GM12891 (cell line): Measurements from ENCODE around the gene PARD3.

Experiments
- DNase-seq: peaks from one replicate; pipeline ENCODE4 v3.0.0; 2011; ENCODE audit warnings: low spot score; ENCODE audit not compliant: insufficient read length
- FAIRE-seq: peaks from 2 replicates; lab custom pipeline; 2011; peaks lifted over from hg19 to GRCh38; lab: Jason Lieb, UNC
- PAX5 ChIP-seq: IDR thresholded peaks from 2 replicates; pipeline ENCODE4 v1.6.1; 2011; ENCODE audit warnings: low read length, moderate library complexity, mild to moderate bottlenecking; ENCODE audit not compliant: insufficient read depth, severe bottlenecking
- POLR2A ChIP-seq: IDR thresholded peaks from 2 replicates; pipeline ENCODE4 v1.6.1; 2011; ENCODE audit warnings: low read depth, low read length, control low read depth
- POLR2AphosphoS5 ChIP-seq: IDR thresholded peaks from 2 replicates; pipeline ENCODE4 v1.6.1; 2011; ENCODE audit warnings: low read depth, low read length, control low read depth
- POU2F2 ChIP-seq: IDR thresholded peaks from 2 replicates; pipeline ENCODE4 v1.6.1; 2011; ENCODE audit warnings: low read depth, mild to moderate bottlenecking, control low read depth, low read length, moderate library complexity
- SPI1 ChIP-seq: IDR thresholded peaks from 2 replicates; pipeline ENCODE4 v1.6.1; 2011; ENCODE audit warnings: low read depth, low read length, control low read depth
- TAF1 ChIP-seq: IDR thresholded peaks from 2 replicates; pipeline ENCODE4 v1.6.1; 2011; ENCODE audit warnings: low read depth, low read length, control low read depth

The PARD3 gene

DNA sequence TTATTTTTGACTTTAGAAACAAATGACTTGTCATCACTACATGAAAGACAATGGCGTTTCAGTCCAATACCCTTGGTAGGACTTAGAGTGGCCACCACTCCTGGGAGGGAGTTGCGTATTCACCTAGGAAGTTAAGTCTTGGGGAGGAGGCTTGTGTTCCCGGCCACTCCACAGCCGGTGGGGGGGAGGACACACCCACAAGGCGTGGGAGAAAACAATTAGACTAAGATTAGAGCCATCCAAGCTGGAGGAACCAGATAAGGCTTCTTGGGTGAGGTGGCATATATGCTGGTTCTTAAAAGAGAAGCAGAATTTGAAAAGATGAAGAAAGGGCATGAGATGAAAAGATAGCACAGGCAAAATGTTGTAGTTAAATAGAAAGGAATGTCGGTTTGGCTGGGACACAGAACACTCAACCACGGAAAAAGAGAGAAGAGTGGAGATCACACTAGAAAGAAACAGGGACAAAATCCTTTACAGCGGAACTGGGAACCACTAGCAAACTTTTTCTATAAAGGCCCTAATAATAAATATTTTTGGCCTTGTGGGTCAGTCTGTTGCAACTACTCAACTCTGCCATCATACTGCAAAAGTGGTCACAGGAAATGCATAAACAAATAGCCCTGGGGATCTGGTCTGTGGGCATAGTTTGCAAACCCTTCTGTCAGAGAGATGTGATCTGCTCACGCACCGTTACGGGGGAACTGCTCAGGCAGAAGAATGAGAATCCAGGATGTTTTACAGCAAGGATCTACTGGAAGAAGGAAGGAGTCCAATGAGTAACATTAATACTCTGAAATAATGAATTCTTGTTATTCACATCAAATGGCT is 651.8 kb downstream of the PARD3 start:
- TF ChIP-seq POLR2A (no peak), POU2F2 (no peak), POLR2AphosphoS5 (no peak), PAX5 (no peak), SPI1 (no peak), TAF1 (no peak)
- DNase-seq: no peak
- no peak for FAIRE-seq

DNA sequence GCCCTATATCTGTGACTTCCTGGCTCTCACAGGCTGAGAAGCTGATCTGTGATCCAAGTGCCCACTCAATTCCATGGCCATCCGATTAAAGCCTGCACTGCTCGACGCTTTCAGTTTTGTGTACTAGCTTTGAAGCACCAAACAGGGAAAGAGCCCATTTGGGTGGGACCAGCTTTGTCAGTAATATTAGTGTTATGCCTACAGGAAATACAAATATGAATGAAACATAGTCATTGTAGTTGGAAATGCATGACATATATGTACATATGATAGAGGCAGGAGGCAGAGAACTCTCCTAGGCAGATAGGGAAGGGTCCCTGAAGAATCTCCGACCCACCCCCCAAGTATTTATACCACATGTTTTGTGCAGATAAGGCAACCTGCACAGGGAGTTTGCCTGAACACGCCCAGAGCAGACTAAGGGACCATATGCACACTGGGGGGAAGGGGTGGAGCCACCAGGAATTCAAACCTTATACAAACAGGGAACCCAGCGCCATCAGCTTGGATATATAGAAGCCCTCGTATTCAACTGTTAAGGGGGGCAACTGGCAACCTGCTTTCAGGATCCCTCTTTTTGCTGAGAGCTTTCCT is 653.2 kb downstream of the PARD3 start:
- no peak for FAIRE-seq
- TF ChIP-seq POU2F2 (no peak), PAX5 (no peak), POLR2A (no peak), POLR2AphosphoS5 (no peak), SPI1 (no peak), TAF1 (no peak)

DNA sequence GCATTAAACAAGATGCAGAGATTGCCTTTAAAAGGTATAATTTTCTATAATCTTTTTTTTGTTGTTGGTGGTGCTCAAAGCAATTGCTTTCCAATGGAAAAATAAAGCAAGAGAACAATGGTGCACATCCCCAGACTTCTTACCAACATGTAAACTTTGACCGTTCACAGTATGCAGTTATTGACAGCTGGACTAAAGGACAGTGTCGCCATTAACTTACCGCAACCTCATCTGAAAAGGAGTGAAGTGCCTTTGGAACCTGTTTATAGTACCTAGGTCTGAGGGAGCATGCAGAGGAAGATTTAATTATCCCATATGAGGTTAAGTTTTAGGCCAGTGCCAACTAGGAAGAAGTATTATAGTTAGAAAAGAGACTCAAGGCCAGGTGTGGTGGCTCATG is 654.5 kb downstream of the PARD3 start:
- FAIRE-seq (no peak), DNase-seq (no peak)
- TF ChIP-seq SPI1: no peak
- TF ChIP-seq POLR2AphosphoS5: no peak
- no peak for TF ChIP-seq POLR2A
- TF ChIP-seq POU2F2: no peak
- TF ChIP-seq TAF1: no peak
- no peak for TF ChIP-seq PAX5

More for the DNA sequence above, 653.2 kb downstream of the PARD3 start:
- no peak for DNase-seq

DNA sequence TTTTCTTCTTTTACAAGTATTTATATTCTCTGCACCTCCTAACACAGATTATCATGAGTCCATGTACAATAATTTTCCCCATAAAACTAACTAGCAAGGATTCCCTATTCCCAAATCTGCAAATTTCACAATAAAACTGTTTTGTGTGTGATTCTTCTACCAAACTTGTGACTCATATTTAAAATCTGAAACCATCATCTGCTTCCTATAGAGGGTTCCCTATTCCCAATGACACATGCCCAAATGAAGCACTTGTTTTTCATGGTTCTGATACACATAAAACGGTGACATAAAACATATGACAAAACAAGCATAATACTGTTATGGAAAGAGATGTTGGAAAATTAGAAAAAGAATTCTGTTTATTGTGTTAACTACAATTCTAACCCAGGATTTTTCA is 657.6 kb downstream of the PARD3 start:
- DNase-seq: no peak
- TF ChIP-seq POLR2A (no peak), TAF1 (no peak), PAX5 (no peak), POLR2AphosphoS5 (no peak), POU2F2 (no peak), SPI1 (no peak)
- no peak for FAIRE-seq

DNA sequence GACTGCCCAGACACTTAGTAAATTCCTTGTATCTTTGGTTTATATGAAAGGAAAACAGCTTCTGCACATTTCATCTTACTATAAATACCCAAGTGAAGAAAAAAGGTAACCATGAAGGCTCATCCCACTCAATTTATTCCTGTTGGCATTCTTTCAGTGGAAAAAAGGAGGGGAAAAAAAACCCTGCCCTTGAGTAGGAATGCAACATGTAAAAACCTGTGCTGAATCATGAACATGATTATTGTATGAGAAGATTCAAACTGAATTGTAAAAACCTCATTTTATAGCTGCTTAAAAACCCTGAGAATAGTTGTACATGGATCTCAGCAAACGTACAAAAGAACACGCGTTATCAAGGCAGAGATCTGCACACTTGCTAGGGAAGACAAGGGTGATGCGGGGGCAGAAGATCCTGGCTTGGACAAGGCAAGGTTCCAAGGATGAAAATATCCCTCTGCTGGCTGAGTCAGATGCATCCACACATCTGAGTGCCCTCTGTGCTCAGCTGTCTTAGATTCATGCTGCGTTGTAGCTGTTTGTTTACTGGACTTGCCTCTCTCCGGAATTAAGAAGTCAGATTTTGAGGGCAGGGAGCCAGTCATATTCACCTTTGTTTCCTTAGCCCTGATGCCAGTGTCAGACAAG is 658.2 kb downstream of the PARD3 start:
- no peak for FAIRE-seq
- TF ChIP-seq PAX5 (no peak), POLR2AphosphoS5 (no peak), TAF1 (no peak), POU2F2 (no peak), SPI1 (no peak), POLR2A (no peak)
- no peak for DNase-seq

DNA sequence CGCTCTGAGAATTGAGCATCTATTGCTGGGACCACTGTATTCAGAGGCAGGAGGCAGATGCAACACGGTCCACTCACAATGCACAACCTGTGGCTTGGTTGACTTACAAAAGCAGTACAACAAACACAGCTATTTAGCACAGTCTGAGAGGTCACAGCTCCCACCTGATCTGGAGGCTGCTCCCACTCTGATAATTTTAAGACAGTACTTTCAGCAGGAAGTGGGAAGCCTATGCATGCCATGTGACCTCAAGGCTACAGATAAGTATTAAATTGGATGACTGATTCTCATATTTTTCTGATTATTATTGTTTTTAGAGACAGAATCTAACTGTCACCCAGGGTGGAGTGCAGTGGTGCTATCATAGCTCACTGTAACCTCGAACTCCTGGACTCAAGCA is 659.3 kb downstream of the PARD3 start:
- TF ChIP-seq SPI1 (no peak), POU2F2 (no peak), TAF1 (no peak), POLR2A (no peak), PAX5 (no peak), POLR2AphosphoS5 (no peak)
- DNase-seq (no peak), FAIRE-seq (no peak)

DNA sequence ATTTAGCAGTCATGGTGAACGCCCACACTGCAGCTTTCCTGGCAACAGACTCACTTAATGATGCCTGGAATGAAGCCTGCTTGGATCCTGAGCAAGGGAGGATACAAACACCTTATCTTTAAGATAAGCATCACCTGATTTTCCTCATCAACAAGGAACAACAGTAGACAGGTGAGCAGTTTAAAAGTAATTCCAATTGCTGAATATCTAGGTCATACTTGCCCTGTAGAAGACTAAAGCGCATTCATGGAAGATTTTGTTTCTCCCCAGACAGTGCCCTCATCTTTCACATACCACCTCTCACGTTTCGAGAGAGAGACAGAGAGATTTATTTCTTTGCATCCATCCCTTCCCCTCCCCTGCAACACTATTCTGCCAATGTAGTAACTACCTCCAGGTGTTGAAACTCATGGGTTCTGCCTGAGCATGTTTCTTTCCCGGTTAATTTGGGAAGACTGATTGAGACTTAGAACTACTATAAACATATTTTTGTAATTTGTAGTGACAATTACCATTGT is 660.7 kb downstream of the PARD3 start:
- DNase-seq: no peak
- no peak for FAIRE-seq
- TF ChIP-seq SPI1 (no peak), POU2F2 (no peak), POLR2AphosphoS5 (no peak), POLR2A (no peak), PAX5 (no peak)

DNA sequence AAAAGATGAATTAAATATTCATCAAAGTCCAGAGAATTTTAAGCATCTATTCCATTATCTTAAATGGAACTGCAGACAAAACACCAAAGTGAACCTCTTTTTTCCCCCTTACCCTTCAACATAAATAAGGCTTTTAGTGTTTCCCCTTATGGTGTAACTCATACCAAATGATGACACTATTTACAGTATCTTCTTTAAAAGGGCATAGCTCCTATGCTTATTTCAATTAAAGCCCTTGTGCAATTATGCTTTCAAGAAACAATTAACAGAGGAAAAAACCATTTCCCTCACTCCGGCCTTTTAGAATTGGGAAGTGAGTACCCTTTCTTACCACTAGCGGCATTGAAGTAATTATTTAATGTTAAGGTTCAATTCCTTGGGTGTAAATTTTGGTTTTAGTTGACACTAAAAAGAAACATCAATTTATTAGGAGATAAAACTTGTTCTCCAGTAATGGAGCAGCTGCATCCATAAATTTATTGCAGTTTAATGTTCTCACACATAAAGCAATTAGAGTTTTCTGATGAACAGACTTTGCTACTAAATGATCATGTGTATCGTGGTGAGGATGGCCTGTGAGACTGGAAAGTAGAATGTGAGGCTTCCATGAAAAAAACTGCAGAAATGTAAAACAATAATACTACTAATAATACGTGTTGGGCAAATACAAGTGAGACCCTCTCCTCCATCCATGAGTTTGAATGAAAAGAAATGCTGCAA is 661.3 kb downstream of the PARD3 start:
- TF ChIP-seq PAX5 (no peak), POLR2AphosphoS5 (no peak), POLR2A (no peak), SPI1 (no peak), POU2F2 (no peak), TAF1 (no peak)
- DNase-seq (no peak), FAIRE-seq (no peak)

DNA sequence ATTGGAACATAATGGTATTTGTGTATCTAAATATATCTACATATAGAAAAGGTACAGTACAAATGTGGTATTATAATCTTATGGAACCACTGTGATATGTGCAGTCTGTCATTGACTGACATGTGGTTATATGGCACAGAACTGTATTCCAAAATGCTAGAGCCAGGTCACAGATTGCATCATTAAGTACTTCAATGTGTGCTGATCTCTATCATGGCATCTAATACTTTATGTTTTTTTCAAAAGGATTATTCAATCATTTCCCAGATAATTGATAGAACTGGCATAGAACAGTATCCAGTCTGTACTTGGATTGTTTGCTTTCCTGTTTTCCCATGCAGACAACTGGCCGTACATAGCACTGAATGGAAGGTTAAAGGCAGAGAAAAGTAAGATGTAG is 662.7 kb downstream of the PARD3 start:
- no peak for DNase-seq
- no peak for FAIRE-seq
- TF ChIP-seq SPI1 (no peak), POLR2AphosphoS5 (no peak), POLR2A (no peak), POU2F2 (no peak), PAX5 (no peak), TAF1 (no peak)
